ENCODE measurements around the gene CS.
"Not testable (repeated sequence)": the region's sequence is repeated elsewhere in the genome, so short reads cannot be mapped to it uniquely, and the experiment has no call there.

The CS gene

DNA sequence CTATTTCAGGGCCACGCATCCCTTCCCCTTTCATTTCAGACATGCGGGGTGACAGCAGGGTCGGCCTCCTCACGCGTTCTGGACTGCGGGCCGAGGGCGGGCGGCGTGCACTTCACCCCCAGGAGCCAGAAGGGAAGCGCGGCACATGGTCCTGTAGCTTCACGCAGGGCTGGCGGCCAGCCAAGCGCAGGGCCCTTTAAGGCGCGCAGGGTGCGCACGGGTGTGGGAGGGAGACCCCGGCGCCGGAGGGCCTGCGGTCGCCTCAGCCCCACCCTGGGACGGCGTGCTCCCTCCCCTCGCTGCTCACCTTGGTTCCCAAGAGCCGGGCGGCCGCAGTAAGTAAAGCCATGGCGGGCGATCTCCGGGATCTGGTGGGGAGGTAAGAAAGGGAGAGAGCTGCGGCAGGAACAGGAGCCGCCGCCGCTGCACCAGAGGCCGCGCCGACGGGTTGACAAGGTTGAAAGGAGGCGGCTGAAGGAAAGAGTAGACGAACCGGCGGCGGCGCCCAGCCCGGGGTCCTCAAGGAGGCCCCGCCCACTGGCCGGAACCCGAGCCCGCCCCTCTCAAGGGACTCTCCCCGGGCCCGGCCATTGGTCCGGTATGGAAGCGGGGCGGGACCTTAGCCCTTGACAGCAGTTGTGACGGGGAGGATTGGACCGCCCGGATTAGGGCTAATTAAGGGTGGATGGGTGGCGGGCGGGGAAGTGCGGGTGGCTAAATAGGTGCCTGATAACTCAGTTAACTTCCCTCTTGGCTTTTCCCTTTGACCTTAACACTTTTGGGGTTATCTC lies at the start of gene CS:
Gene CS, minus strand, starts transcription at position 478 of the 791 bp plus-strand sequence. Its CDS starts 129 bp downstream, at position 349.
- peak; percentile 96 to 98 for DNase-seq

DNA sequence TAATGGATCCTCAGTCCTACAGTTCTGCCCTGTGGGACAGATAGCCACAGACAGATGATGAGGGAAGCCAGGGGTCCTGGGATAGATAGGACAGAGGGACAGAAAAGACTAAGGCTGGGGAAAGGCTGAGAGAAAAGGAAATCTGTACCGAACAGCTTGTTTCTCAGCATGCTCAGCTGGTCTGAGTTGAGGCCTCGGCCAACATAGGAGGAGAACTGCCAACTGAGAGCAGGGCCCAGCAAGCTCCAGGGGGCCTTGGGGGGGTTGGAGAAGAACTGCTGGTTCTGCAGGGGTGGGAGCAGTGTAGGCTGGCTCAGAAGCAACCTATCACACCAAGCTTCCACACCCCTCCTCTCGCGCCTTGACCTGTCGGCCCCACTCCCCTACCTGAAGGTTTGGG lies 48.6 kb upstream of the CS start:
- DNase-seq = no peak

DNA sequence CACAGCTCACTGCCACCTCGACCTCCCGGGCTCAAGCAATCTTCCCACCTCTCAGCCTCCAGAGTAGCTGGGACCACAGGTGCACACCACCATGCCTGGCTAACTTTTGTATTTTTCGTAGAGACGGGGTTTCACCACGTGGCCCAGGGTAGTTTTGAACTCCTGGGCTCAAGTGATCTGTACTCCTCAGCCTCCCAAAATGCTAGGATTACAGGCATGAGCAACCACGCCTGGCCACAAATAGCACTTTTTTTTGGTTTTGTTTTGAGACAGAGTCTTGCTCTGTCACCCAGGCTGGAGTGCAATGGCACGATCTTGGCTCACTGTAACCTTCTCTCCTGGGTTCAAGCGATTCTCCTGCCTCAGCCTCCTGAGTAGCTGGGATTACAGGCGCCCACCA lies 47.1 kb upstream of the CS start:
- DNase-seq = not testable (repeated sequence)

DNA sequence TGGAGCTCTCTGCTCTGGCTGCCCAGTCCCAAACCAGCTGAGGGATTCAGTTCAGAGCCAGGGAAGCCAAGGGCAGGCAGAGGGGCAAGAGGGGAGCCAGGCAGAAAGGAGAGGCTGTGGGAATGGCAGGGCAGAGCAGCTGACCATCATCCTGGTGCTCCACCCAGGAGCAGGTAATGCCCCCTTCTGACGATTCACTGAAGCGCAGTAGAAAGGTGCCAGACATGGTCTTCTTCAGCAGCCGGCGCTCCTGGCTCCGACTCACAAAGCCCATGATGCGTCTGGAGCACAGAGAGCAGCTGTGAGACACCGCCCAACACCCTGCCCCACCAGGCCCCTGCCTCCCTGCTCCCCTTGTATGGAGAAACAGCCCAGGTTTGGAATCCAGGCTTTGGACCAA lies 46.5 kb upstream of the CS start:
- no peak for DNase-seq

DNA sequence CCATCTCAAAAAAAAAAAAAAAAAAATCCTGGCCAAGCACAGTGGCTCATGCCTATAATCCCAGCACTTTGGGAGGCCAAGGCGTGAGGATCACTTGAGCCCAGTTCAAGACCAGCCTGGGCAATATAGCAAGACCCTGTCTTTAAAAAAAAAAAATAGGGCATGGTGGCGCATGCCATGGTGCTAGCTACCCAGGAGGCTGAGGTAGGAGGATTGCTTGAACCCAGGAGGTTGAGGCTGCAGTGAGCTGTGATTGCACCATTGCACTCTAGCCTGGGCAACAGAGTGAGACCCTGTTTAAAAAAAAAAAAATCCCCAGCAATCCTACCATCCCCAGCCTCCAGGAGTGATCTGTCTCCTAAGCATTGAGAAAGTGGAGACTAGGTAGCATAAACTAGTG lies 42.2 kb upstream of the CS start:
- not testable (repeated sequence) for DNase-seq

DNA sequence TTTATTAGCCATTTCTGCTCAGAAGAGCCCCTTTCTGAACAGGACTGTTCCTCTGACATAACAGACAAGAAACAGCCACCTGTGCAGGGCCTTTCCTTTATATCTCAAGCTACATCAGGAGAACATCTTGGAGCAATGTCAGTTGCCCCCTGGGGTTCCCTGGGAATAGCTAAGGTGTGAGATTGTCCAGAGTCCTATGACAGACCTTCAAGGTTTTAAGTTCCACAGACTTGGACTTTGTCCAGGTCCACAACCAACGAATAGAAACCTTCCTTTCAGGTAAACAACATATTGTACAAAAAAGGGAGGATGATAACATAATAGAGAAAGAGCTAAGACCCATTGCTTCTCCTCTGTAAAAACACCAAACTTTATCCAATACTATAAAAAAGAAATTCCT lies 41.5 kb upstream of the CS start:
- no peak for DNase-seq

DNA sequence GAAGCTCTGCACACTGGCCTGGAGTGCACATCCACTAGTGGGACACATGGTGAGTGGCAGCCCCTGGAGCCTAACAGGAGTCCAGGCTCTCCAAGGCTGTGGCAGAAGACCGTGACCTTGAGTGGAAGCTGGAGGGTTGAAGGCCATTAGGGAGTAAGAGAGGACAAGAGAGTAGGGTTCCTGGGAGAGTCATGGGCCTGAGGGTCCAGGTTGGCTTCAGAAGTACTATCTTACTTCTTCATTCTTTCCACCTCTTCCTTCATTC lies 39.0 kb upstream of the CS start:
- DNase-seq = no peak

DNA sequence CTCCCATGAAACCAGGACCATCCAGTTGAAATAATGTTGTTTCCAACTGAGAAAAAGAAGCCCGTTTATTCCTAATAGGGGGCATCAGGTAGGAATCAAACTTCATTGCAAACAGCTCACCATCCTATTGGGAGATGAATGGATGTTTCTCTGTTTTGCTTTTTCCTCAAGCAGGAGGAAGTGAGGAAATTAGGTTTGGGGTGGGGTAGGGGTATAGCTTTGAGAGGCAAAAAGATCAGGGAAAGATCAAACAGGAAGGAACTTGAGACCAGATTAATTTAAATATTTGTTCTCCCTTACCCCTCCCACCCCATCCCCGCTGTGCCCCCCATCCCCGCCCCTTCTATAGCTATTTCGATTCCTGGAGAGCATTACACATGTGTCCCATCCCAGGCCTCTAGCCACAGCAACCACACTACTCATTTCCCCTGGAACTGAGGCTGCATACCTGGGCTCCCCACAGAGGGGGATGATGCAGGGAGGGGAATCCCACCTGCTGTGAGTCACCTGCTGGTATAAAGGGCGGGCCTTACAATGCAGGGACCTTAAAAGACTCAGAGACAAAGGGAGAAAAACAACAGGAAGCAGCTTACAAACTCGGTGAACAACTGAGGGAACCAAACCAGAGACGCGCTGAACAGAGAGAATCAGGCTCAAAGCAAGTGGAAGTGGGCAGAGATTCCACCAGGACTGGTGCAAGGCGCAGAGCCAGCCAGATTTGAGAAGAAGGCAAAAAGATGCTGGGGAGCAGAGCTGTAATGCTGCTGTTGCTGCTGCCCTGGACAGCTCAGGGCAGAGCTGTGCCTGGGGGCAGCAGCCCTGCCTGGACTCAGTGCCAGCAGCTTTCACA lies 38.4 kb upstream of the CS start, which contains the start of gene IL23A:
Gene IL23A, plus strand, starts transcription at position 577 of the 850 bp plus-strand sequence. Its CDS starts 161 bp downstream, at position 738.
- DNase-seq = no peak

DNA sequence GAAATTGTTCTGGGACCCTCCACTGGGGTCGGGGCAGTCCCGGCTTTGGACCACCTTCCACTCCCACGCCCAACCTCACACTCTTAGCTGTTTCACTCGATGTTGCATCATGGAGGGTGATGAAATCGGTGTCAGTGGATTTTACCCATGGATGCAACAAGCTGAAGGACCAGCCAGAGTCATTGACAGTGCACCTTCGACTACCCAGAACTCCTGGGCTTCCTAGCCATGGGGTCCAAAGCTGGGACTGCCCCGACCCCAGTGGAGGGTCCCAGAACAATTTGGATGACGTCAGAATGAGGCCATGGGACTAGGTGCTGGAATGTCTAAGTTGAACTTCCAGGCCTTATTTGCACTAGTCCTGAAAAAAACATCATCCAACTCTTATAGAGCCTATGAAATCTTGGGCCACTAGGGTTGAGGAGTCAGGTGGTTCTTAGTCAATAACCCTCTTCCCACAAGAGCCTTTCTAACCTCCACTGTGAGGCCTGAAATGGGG lies 37.7 kb upstream of the CS start:
- no peak for DNase-seq

DNA sequence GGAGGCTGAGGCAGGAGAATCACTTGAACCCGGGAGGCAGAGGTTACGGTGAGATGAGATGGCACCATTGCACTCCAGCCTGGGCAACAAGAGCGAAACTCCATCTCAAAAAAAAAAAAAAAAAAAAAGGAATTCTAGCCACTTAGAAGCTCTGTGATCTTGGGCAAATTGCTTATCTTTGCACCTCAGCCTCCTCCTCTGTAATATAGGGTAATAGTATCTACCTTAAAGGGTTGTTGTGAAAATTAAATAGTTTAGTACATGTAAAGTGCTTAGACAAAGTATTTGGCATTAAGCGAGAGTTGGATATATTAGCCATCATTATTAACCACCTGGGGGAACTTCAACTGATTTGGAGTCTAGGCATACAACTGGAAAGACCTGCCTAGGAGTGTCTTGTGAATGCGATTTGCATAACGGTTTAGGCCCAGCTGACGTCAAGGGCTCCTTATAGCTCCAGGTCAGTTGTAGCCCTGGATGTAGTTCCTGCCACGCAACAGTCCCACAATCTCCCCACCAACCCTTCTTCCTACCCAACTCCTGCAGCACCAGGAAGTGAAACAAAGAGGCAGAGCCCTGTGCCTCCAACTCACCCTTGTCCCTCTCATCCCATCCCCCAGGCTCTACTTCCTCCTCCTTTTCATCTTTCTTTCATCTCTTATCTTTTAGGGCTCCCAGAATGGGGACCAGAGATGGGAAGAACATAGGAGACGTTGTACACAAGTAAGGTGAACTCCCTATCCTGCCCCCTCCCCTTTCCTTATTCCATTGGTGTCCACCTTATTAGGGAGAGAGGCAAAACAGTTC lies 36.4 kb upstream of the CS start:
- DNase-seq = no peak

DNA sequence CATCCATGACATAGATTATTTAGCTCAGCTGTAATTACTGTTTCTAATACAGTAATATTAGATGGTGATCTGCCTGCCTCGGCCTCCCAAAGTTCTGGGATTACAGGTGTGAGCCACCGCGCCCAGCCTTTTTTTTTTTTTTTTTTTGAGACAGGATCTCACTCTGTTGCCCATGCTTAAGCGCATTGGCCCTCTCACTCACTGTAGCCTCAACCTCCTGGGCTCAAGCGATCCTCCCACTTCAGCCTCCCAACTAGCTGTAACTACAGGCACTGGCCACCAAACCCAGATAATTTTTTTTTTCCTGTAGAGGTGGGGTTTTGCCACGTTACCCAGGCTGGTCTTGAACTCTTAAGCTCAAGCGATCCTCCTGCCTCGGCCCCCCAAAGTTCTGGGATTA lies 35.4 kb upstream of the CS start:
- not testable (repeated sequence) for DNase-seq

DNA sequence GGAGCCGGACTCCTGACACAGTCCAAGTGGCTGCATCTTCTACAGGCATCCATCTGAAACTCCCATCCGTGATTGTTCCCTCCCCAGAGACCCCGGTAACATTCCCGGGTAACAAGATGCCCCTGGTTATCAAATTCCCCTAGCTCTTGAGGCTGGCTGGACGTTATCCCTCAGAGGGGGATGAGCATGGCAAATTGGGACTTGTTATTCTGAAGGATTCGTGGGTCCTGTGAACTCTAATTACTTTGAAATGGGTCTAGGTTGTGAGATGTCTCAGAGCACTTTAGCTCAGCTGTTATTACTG lies 34.3 kb upstream of the CS start:
- DNase-seq = no peak

DNA sequence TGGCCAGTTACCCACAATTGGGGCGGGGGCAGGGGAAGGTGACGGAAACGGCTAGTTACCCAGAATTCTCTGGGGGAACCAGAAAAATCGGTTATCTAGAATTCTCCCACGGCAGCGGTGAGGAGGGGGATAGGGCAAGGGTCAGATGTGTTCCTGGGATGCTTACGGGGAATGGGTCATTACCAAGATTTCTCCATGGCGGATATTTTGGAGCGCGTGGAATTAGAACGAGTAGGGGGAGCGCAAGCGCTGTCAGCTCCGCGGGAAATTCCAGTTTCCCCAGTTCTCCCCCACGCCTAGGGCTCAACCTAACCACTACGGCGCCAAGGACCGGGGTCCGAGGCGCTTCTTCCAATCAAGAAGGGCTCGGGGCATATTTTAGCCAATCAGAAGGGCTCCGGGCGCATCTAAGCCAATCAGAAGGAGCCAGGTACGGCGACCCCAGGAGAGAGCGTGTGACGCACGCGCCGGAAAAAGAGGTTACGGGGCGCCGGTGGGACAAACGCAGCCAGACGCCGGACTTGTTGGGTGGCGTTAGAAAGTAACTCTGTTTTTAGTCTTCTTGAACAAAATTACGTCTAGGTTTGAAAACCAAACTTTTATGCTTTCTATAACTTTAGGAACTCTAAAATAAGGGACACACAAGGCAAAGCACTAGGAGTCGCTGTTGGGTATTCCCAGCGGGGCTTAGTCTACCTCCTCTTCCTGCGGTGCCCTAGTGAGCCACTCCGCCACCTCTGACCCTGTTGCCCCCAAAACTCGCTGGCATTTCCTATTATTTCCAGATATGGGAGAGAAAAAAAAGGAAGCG lies 33.8 kb upstream of the CS start, which contains the start of gene PAN2:
Gene PAN2, minus strand, starts transcription at position 322 of the 811 bp plus-strand sequence. CDS start 906 bp downstream, outside the sequence.
- peak; percentile 92 to 93 for DNase-seq

DNA sequence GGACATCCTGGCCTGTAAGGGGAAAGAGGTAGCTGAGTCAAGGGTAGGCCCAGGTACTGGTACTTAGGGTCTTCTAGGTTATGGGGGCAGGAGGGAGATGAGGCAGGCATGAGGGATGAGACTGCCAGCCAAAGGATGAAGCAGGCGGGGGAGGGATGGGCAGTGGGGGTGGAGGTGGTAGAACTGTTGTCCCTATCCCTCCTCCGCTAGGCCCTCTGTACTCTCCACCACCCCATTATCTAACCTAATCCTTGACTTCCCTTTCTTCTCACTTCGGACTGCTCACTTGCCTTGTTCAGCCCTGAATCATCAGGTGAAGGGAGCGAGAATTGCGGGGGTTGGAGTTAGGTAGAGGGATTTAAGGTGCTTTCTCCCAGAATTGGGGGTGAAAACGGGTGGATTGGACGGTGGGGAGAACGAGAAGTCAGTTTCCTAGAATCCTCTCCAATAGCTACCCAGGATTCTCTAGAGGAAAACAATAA lies 33.1 kb upstream of the CS start:
- no peak for DNase-seq

DNA sequence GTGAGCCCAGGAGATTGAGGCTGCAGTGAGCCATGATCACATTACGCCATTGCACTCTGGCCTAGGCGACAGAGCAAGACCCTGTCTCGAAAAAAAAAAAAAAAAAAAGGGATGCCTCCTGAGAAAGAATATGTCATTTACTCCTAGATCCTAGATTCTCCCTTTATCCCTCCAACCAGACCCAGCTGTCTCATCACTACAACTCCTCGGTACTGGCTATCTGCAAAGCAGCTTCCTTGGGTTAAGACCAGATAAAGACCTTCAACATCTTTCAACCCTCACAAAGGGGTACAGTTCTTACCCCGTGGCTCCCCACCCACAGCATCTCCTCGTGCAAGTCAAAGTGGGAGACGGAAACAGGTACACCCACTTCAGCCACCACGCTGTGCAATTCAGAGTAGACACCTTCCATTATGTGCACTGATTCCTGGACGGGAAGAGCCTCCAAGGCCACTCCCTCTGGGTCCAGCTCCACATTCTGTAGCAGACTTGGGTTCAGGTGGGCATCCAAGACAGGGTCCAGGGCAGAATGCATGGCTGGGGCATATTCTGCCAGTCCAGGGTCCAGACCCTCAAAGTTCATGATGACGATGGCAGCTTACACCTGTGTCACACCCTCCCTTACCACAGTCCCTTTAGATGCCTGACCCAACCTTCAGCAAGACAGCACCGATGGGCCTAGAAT lies 32.5 kb upstream of the CS start:
- DNase-seq = no peak

DNA sequence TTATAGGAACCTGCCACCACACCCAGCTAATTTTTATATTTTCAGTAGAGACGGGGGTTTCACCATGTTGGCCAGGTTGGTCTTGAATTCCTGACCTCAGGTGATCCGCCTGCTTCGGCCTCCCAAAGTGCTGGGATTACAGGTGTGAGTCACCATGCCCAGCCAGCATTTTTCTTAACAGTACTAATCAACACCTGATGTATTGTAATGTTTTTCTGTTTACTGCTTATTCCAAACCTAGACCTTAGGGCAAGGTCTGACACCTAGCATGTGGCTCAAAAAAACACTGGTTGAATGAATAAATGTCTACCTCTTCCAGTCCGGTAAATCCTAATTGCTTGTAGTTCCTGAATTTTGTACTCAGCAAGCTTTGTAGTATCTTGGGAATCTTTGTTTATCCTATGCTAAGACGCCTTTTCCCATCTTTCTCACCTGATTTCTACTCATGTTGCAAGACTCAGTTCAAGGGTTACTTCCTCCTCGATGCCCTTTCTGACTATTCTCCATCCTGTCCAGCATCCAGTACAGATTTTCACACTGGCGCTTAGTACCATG lies 30.9 kb upstream of the CS start:
- no peak for DNase-seq

DNA sequence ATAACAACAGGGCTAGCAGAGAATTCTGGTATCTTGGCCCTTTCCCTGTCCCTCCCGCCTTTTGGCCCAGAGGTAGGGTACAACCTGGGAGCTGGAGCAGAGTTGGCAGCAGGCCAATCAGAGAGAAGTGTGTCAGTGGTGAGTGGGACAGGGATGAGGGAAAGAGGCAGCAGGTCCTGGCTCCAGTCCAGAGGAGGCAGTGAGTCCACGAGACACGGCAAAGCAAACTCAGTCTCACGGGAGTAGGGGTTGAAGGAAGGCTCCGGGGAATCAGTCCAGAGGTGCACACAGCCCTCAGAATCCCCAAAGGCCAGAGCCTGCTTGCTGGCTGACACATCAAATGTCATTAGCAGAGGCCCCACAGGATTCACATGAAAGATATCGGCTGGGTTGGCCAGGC lies 26.4 kb upstream of the CS start:
- no peak for DNase-seq

DNA sequence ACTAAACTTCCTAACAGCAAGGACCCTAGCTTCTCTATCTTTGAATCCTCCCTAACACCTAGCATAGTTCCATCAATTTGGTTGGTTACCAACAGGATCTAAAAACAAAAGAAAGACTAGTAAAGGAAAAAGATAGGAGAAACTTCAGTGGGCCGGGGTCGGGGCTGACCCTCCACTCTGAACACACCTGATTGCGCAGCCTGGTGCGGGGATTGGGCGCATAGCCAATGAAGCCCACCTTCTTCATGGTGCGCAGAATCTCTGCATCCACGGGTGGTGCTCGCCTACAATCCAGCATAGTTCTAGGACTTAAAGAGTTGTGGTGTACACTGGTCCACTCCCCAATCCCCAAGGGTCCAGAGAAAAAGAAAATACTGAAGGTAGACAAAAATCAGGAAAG lies 26.0 kb upstream of the CS start:
- DNase-seq = no peak

DNA sequence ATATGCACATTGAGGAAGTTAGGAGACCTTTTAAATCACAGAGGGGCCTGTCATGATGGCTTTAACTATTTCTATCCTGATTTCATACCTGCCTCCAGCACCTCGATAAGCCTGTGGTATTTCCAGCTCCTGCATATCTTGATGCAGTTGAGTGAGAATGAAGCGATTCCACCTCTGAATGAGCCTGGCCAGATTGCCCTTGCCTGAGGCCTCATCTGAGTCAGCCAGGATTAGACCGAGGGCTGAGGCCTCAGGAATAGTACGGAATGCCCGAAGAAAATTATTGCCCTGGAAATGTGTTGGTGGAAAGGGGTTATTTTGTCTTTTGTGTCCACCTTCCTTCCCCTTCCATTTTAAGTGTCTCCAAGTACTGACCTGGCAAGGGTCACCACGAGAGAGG lies 24.1 kb upstream of the CS start:
- DNase-seq = no peak

DNA sequence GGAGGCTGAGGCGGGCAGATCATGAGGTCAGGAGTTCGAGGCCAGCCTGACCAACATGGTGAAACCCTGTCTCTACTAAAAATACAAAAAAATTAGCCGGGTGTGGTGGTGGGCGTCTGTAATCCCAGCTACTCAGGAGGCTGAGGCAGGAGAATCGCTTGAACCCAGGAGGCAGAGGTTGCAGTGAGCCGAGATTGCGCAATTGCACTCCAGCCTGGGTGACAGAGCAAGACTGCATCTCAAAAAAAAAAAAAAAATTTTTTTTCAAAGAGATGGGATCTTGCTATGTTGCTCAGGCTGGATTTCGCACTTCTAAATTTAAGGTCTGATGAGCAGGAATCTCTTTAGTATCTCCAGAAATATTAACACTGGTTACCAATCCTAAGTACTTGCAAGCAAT lies 21.5 kb upstream of the CS start:
- not testable (repeated sequence) for DNase-seq

DNA sequence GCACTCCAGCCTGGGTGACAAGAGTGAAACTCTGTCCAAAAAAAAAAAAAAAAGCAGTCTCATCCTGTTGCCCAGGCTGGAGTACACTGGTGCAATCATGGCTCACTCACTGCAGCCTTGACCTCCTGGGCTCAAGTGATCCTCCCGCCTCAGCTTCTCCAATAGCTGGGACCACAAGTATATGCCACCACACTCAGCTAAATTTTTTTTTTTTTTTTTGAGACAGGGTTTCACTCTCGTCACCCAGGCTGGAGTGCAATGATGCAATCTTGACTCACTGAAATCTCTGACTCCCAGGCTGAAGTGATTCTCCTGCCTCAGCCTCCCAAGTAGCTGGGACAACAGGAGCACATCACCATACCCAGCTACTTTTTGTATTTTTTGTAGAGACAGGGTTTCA lies 20.9 kb upstream of the CS start:
- no peak for DNase-seq

Measured in NCI-H524 (cell line).